ENCODE data around the gene MED29. TPM values are rescaled to one million over a fixed set of nuclear protein-coding genes. Genes with fewer than 3 reads are reported as not detected.
A peak's percentile ranks its signal among the peaks of the same experiment; 100 is the strongest.

MED29 gene
- total and polyA plus RNA-seq, 2 of the 13 experiments (the other 11 are each of a cell fraction or from before 2014, with no cell fraction given), result 14.0 to 19.7 TPM

DNA sequence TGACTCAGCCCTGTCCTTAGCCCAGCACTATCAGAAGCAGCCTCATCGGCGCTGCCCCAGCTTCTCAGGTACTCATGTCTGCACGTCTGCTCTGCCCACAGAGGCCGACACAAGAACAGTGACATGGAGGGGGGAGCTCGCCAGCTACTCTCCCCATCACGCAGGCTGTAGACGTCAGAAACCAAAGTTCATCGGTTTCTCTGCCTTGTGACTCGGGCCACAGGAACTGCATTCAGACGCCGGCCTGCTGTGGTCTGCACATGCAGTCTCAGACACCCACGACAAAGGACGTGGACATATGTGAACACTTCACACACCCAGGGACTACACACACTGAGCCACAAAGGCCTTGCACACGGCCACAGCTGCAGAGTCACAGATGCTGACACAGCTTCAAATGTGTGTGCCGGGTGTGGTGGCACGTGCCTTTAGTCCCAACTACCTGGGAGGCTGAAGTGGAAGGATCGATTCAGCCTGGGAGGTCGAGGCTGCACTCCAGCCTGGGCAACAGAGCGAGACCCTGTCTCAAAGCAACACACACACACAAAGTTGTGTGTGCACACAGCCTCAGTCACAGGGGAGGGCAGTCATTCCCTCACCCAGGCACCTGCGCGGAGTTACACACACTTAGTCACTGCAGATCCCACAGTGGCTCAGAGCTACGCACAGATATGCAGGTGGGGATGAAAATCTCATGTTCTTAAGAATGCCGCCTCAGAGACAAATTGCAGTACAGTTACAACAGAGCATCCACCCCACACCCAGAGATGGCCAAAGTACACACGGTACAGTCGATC is 10.6 kb downstream of the MED29 start (continued):
- TF ChIP-seq, protein P1, sequence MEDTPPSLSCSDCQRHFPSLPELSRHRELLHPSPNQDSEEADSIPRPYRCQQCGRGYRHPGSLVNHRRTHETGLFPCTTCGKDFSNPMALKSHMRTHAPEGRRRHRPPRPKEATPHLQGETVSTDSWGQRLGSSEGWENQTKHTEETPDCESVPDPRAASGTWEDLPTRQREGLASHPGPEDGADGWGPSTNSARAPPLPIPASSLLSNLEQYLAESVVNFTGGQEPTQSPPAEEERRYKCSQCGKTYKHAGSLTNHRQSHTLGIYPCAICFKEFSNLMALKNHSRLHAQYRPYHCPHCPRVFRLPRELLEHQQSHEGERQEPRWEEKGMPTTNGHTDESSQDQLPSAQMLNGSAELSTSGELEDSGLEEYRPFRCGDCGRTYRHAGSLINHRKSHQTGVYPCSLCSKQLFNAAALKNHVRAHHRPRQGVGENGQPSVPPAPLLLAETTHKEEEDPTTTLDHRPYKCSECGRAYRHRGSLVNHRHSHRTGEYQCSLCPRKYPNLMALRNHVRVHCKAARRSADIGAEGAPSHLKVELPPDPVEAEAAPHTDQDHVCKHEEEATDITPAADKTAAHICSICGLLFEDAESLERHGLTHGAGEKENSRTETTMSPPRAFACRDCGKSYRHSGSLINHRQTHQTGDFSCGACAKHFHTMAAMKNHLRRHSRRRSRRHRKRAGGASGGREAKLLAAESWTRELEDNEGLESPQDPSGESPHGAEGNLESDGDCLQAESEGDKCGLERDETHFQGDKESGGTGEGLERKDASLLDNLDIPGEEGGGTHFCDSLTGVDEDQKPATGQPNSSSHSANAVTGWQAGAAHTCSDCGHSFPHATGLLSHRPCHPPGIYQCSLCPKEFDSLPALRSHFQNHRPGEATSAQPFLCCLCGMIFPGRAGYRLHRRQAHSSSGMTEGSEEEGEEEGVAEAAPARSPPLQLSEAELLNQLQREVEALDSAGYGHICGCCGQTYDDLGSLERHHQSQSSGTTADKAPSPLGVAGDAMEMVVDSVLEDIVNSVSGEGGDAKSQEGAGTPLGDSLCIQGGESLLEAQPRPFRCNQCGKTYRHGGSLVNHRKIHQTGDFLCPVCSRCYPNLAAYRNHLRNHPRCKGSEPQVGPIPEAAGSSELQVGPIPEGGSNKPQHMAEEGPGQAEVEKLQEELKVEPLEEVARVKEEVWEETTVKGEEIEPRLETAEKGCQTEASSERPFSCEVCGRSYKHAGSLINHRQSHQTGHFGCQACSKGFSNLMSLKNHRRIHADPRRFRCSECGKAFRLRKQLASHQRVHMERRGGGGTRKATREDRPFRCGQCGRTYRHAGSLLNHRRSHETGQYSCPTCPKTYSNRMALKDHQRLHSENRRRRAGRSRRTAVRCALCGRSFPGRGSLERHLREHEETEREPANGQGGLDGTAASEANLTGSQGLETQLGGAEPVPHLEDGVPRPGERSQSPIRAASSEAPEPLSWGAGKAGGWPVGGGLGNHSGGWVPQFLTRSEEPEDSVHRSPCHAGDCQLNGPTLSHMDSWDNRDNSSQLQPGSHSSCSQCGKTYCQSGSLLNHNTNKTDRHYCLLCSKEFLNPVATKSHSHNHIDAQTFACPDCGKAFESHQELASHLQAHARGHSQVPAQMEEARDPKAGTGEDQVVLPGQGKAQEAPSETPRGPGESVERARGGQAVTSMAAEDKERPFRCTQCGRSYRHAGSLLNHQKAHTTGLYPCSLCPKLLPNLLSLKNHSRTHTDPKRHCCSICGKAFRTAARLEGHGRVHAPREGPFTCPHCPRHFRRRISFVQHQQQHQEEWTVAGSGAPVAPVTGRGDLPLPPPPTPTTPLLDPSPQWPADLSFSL (CRISPR knock-in tag; IDR thresholded peaks at IDR 0.05), result peak; percentile 95
- TF ChIP-seq ARNTL (CRISPR knock-in tag; IDR thresholded peaks at IDR 0.05) (peak; percentile 88), ZNF615 (CRISPR knock-in tag; IDR thresholded peaks at IDR 0.05; ENCODE audit: borderline replicate concordance) (peak; percentile 30; the same call in 1 of the 2 replicates), ZNF20 (CRISPR knock-in tag; IDR thresholded peaks at IDR 0.05) (peak; percentile 76; the same call in 1 of the 2 replicates), ESRRA (CRISPR knock-in tag; IDR thresholded peaks at IDR 0.05; ENCODE audit: low read depth) (peak; percentile 84; the same call in 1 of the 2 replicates), CHD2 (IDR thresholded peaks at IDR 0.05; ENCODE audit: low read depth, low read length) (no peak), ZNF749 (CRISPR knock-in tag; IDR thresholded peaks at IDR 0.05; ENCODE audit: borderline replicate concordance) (peak; percentile 55; the same call in 1 of the 2 replicates), ZNF317 (CRISPR knock-in tag; IDR thresholded peaks at IDR 0.05) (peak; percentile 88; the same call in 1 of the 2 replicates), ETV6 (CRISPR knock-in tag; conservative IDR thresholded peaks at IDR 0.05) (no peak), ZNF333 (CRISPR knock-in tag; IDR thresholded peaks at IDR 0.05; ENCODE audit: borderline replicate concordance) (peak; percentile 69; the same call in 1 of the 2 replicates), ZNF138 (CRISPR knock-in tag; IDR thresholded peaks at IDR 0.05; ENCODE audit: low read depth) (peak; percentile 38; the same call in 1 of the 2 replicates), HCFC1 (IDR thresholded peaks at IDR 0.05; ENCODE audit: low read depth, low read length) (no peak)
- TF ChIP-seq, protein P2, sequence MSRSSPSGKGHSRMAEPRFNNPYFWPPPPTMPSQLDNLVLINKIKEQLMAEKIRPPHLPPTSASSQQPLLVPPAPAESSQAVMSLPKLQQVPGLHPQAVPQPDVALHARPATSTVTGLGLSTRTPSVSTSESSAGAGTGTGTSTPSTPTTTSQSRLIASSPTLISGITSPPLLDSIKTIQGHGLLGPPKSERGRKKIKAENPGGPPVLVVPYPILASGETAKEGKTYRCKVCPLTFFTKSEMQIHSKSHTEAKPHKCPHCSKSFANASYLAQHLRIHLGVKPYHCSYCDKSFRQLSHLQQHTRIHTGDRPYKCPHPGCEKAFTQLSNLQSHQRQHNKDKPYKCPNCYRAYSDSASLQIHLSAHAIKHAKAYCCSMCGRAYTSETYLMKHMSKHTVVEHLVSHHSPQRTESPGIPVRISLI (CRISPR knock-in tag; IDR thresholded peaks at IDR 0.05; ENCODE audit: borderline replicate concordance), result 0 out of 2 replicates have a peak, but pooled peaks have one; percentile 25
- TF ChIP-seq, protein P3, sequence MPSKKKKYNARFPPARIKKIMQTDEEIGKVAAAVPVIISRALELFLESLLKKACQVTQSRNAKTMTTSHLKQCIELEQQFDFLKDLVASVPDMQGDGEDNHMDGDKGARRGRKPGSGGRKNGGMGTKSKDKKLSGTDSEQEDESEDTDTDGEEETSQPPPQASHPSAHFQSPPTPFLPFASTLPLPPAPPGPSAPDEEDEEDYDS (CRISPR knock-in tag; IDR thresholded peaks at IDR 0.05), result peak; percentile 92
- TF ChIP-seq, protein P4, sequence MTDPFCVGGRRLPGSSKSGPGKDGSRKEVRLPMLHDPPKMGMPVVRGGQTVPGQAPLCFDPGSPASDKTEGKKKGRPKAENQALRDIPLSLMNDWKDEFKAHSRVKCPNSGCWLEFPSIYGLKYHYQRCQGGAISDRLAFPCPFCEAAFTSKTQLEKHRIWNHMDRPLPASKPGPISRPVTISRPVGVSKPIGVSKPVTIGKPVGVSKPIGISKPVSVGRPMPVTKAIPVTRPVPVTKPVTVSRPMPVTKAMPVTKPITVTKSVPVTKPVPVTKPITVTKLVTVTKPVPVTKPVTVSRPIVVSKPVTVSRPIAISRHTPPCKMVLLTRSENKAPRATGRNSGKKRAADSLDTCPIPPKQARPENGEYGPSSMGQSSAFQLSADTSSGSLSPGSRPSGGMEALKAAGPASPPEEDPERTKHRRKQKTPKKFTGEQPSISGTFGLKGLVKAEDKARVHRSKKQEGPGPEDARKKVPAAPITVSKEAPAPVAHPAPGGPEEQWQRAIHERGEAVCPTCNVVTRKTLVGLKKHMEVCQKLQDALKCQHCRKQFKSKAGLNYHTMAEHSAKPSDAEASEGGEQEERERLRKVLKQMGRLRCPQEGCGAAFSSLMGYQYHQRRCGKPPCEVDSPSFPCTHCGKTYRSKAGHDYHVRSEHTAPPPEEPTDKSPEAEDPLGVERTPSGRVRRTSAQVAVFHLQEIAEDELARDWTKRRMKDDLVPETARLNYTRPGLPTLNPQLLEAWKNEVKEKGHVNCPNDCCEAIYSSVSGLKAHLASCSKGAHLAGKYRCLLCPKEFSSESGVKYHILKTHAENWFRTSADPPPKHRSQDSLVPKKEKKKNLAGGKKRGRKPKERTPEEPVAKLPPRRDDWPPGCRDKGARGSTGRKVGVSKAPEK (CRISPR knock-in tag; IDR thresholded peaks at IDR 0.05; ENCODE audit: borderline replicate concordance), result no peak
- TF ChIP-seq, protein P5, sequence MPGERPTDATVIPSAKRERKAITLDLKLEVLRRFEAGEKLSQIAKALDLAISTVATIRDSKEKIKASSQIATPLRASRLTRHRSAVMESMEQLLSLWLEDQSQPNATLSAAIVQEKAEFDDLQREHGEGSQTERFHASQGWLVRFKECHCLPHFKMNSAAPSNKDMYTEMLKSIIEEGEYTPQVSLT (CRISPR knock-in tag; IDR thresholded peaks at IDR 0.05; ENCODE audit: borderline replicate concordance, low read depth), result no peak

Data from HepG2 (cell line).